H1 (cell line): Measurements from ENCODE around the gene DEPDC4. TPM values are rescaled to one million over a fixed set of nuclear protein-coding genes. Genes with fewer than 3 reads are reported as not detected.
"Not testable (repeated sequence)": the region's sequence is repeated elsewhere in the genome, so short reads cannot be mapped to it uniquely, and the experiment has no call there.

Source experiments
- CTCF ChIA-PET: fragments of 300-600 bp; sonication (Branson Sonifier 250); formaldehyde crosslinking; loops from one replicate; lab custom pipeline; 2021; ENCODE audit not compliant: partially characterized antibody; lab: Charles Lee
- POLR2A ChIA-PET: fragments of 300-600 bp; sonication (Branson Sonifier 250); formaldehyde crosslinking; loops from one replicate; lab custom pipeline; 2021; ENCODE audit warnings: inconsistent platforms; ENCODE audit not compliant: partially characterized antibody; lab: Charles Lee
- DNase-seq, 2 experiments: peaks; one replicate each; pipeline versions ENCODE4 v3.0.0 to v3.0.0-alpha.2; 2010 to 2022; ENCODE audit warnings: low spot score in 2 of 2, low read depth in 1 of 2, mixed read lengths in 1 of 2
- FAIRE-seq: peaks from 2 replicates; lab custom pipeline; 2011; peaks lifted over from hg19 to GRCh38; lab: Jason Lieb, UNC
- H2AFZ ChIP-seq: 2 replicates; pipeline ENCODE4 v1.8.1; 2012; ENCODE audit warnings: low read length, inconsistent platforms
- H2AK5ac ChIP-seq: 2 replicates; pipeline ENCODE4 v1.6.1; 2013; ENCODE audit warnings: low read depth, low read length
- H2BK120ac ChIP-seq: replicated peaks from 2 replicates; pipeline ENCODE3; 2013; ENCODE audit warnings: low read depth, low read length, inconsistent platforms
- H2BK12ac ChIP-seq: 2 replicates; pipeline ENCODE4 v1.6.1; 2013; ENCODE audit warnings: low read depth, low read length
- H2BK15ac ChIP-seq: 2 replicates; pipeline ENCODE4 v1.6.1; 2013; ENCODE audit warnings: low read length
- H2BK20ac ChIP-seq: 2 replicates; pipeline ENCODE4 v1.6.1; 2013; ENCODE audit warnings: low read length
- H2BK5ac ChIP-seq: 2 replicates; pipeline ENCODE4 v1.6.1; 2013; ENCODE audit warnings: low read depth, low read length
- H3K14ac ChIP-seq: 2 replicates; pipeline ENCODE4 v1.6.1; 2013; ENCODE audit warnings: inconsistent platforms; ENCODE audit not compliant: insufficient read length
- H3K18ac ChIP-seq: 2 replicates; pipeline ENCODE4 v1.6.1; 2013; ENCODE audit warnings: low read length; ENCODE audit errors: extremely low read depth
- H3K23ac ChIP-seq: 2 replicates; pipeline ENCODE4 v1.6.1; 2013; ENCODE audit warnings: inconsistent platforms; ENCODE audit not compliant: insufficient read length
- H3K23me2 ChIP-seq: 2 replicates; pipeline ENCODE4 v1.6.1; 2013; ENCODE audit warnings: low read depth, low read length
- H3K27ac ChIP-seq: 2 replicates; pipeline ENCODE4 v1.6.1; 2011; ENCODE audit warnings: low read depth, low read length, inconsistent platforms
- H3K27me3 ChIP-seq, 4 experiments: replicated peaks in 1 of 4; 1 replicate in 1 of 4; 2 replicates in 3 of 4; pipeline versions ENCODE4 v1.6.1 to v1.8.1; 2011 to 2013; ENCODE audit warnings: low read length in 3 of 4, mild to moderate bottlenecking in 3 of 4, inconsistent platforms in 2 of 4, mixed read lengths in 2 of 4, moderate library complexity in 1 of 4; ENCODE audit not compliant: control insufficient read depth in 3 of 4, insufficient read depth in 3 of 4; ENCODE audit errors: extremely low read depth in 1 of 4
- H3K36me3 ChIP-seq, 4 experiments: 2 replicates each; pipeline versions ENCODE4 v1.6.1 to v1.8.1; 2011 to 2013; ENCODE audit warnings: mild to moderate bottlenecking in 4 of 4, low read length in 3 of 4, moderate library complexity in 2 of 4, control low read depth in 1 of 4, inconsistent platforms in 1 of 4; ENCODE audit not compliant: insufficient read depth in 4 of 4, control insufficient read depth in 2 of 4
- H3K4ac ChIP-seq: replicated peaks from 2 replicates; pipeline ENCODE3; 2013; ENCODE audit warnings: low read length, low read depth, mixed read lengths, inconsistent platforms; ENCODE audit not compliant: insufficient read length
- H3K4me1 ChIP-seq, 4 experiments: replicated peaks in 1 of 4; 1 replicate in 1 of 4; 2 replicates in 3 of 4; pipeline versions ENCODE4 v1.6.1 to v1.8.1; 2011 to 2013; ENCODE audit warnings: low read length in 3 of 4, inconsistent platforms in 2 of 4, mixed read lengths in 1 of 4; ENCODE audit not compliant: insufficient read depth in 4 of 4, control insufficient read depth in 3 of 4
- H3K4me2 ChIP-seq, 2 experiments: 2 replicates each; pipeline versions ENCODE4 v1.6.1 to v1.8.1; 2011 to 2013; ENCODE audit warnings: low read depth in 2 of 2, low read length in 2 of 2, control low read depth in 1 of 2, inconsistent platforms in 1 of 2, mild to moderate bottlenecking in 1 of 2; ENCODE audit not compliant: insufficient read depth in 1 of 2
- H3K4me3 ChIP-seq, 4 experiments: fragments of 200-600, 300-600 bp in 1 of 4; sonication (generic), shearing (Covaris generic), sonication (Bioruptor Twin) in 1 of 4; 2 replicates each; pipeline versions ENCODE4 v1.5.1 to v1.8.1; 2011 to 2016; ENCODE audit warnings: low read length in 4 of 4, low read depth in 3 of 4, control low read depth in 2 of 4, inconsistent platforms in 2 of 4, mild to moderate bottlenecking in 2 of 4, mixed read lengths in 1 of 4, moderate library complexity in 1 of 4; ENCODE audit not compliant: insufficient read depth in 2 of 4; ENCODE audit errors: extremely low read depth in 1 of 4
- H3K56ac ChIP-seq: replicated peaks from 2 replicates; pipeline ENCODE3; 2013; ENCODE audit warnings: low read depth, mild to moderate bottlenecking, mixed read lengths, low read length, inconsistent platforms; ENCODE audit not compliant: insufficient read length
- H3K79me1 ChIP-seq: 2 replicates; pipeline ENCODE4 v1.6.1; 2013; ENCODE audit warnings: low read depth, low read length, control low read depth
- H3K79me2 ChIP-seq, 2 experiments: 2 replicates each; pipeline versions ENCODE4 v1.6.1 to v1.8.1; 2012 to 2013; ENCODE audit warnings: low read length in 2 of 2, mild to moderate bottlenecking in 2 of 2, inconsistent platforms in 1 of 2; ENCODE audit not compliant: insufficient read depth in 2 of 2, control insufficient read depth in 1 of 2
- H3K9ac ChIP-seq, 4 experiments: replicated peaks in 1 of 4; 1 replicate in 1 of 4; 2 replicates in 3 of 4; pipeline versions ENCODE4 v1.6.1 to v1.8.1; 2011 to 2013; ENCODE audit warnings: low read depth in 3 of 4, low read length in 3 of 4, control low read depth in 2 of 4, mild to moderate bottlenecking in 2 of 4, moderate library complexity in 2 of 4, inconsistent platforms in 1 of 4; ENCODE audit errors: extremely low read depth in 1 of 4
- H3K9me3 ChIP-seq, 2 experiments: 2 replicates each; pipeline versions ENCODE4 v1.6.1 to v1.8.1; 2012 to 2013; ENCODE audit warnings: mild to moderate bottlenecking in 2 of 2, moderate library complexity in 2 of 2, control low read depth in 1 of 2, inconsistent platforms in 1 of 2, low read depth in 1 of 2, low read length in 1 of 2, mixed read lengths in 1 of 2; ENCODE audit not compliant: insufficient read depth in 2 of 2
- H4K20me1 ChIP-seq, 2 experiments: replicated peaks in 1 of 2; 2 replicates each; pipeline versions ENCODE3 to v1.8.1; 2011 to 2013; ENCODE audit warnings: inconsistent platforms in 2 of 2, low read length in 2 of 2, mild to moderate bottlenecking in 1 of 2; ENCODE audit not compliant: insufficient read depth in 2 of 2, control insufficient read depth in 1 of 2
- H4K5ac ChIP-seq: 2 replicates; pipeline ENCODE4 v1.6.1; 2013; ENCODE audit warnings: low read length, low read depth, mixed read lengths, inconsistent platforms; ENCODE audit not compliant: insufficient read length
- H4K8ac ChIP-seq: 2 replicates; pipeline ENCODE4 v1.8.0; 2013; ENCODE audit warnings: mild to moderate bottlenecking, moderate library complexity, low read length, inconsistent platforms; ENCODE audit not compliant: insufficient read depth; ENCODE audit errors: extremely low read depth
- H4K91ac ChIP-seq: replicated peaks from 2 replicates; pipeline ENCODE3; 2013; ENCODE audit warnings: low read length, mixed read lengths, inconsistent platforms; ENCODE audit not compliant: insufficient read length
- WGBS, 2 experiments: shearing (Covaris generic) in 1 of 2; methylation state at CpG; one replicate each; pipeline versions ENCODE4 v1.1.6 to v1.1.7; 2013 to 2015; ENCODE audit warnings: low lambda C conversion rate in 2 of 2, mixed read lengths in 2 of 2, inconsistent platforms in 1 of 2, low coverage in 1 of 2, missing lambda C conversion rate in 1 of 2; ENCODE audit not compliant: insufficient replicate concordance in 2 of 2, insufficient coverage in 1 of 2, insufficient read length in 1 of 2; ENCODE audit errors: extremely low coverage in 1 of 2, missing lambda C conversion rate in 1 of 2; 5-methylcytosine and 5-hydroxymethylcytosine counted together
- polyA plus RNA-seq, 7 experiments: library from polyadenylated mRNA; depleted of rRNA in 3 of 7; stranded (reverse) in 5 of 7; unstranded in 2 of 7; fragments of >200 nt in 5 of 7; fragments of 200-250 nt in 2 of 7; gene quantifications; 1 replicate in 5 of 7; 2 replicates in 1 of 7; 4 replicates in 1 of 7; pipeline versions ENCODE4 v1.2.1 to v1.2.3, GENCODE V29; 2011 to 2013; ENCODE audit warnings: missing spikeins in 2 of 7, mixed read lengths in 2 of 7
- total RNA-seq: library from RNA; stranded (reverse); fragmentation: NEBNext Ultra II Directional; extraction: Animal tissue kit (Norgen Biotek cat#: 25700); gene quantifications from 2 replicates; pipeline ENCODE4 v1.2.1, GENCODE V29; 2021

The DEPDC4 gene
- total and polyA plus RNA-seq, 2 of the 8 experiments (the other 6 are each of a cell fraction or from before 2014, with no cell fraction given) = 0.80 to 3.8 TPM

DNA sequence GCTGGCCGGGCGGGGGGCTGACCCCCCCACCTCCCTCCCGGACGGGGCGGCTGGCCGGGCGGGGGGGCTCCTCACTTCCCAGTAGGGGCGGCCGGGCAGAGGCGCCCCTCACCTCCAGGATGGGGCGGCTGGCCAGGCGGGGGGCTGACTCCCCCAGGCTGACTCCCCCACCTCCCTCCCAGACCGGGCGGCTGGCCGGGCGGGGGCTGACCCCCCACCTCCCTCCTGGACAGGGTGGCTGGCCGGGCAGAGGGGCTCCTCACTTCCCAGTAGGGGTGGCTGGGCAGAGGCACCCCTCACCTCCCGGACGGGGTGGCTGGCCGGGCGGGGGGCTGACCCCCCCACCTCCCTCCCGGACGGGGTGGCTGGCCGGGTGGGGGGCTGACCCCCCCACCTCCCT lies 27.5 kb upstream of the DEPDC4 start:
- H3K4me2 ChIP-seq, H2AFZ ChIP-seq, H3K4me3 ChIP-seq, H4K8ac ChIP-seq, H4K5ac ChIP-seq, H3K27ac ChIP-seq, H3K79me1 ChIP-seq, H4K20me1 ChIP-seq, H2BK15ac ChIP-seq, H2AK5ac ChIP-seq, H3K56ac ChIP-seq, H3K27me3 ChIP-seq, DNase-seq, H3K9me3 ChIP-seq, H3K23ac ChIP-seq, H2BK5ac ChIP-seq, H3K18ac ChIP-seq, POLR2A ChIA-PET, H3K14ac ChIP-seq, H2BK20ac ChIP-seq, H3K79me2 ChIP-seq, H4K91ac ChIP-seq, H3K9ac ChIP-seq, H3K4ac ChIP-seq, H3K4me1 ChIP-seq, H3K23me2 ChIP-seq, H2BK120ac ChIP-seq, FAIRE-seq, H2BK12ac ChIP-seq, CTCF ChIA-PET: not testable (repeated sequence)
- WGBS, 2 experiments = no CpG with 5 or more reads among the region's 24 CpGs
- H3K36me3 ChIP-seq = peaks cover 0 to 37% (median 9%) of the 10 kb centered on the region in 4 experiments; a peak in 4 of 8 replicates
